Activated CD4-positive, CD25-positive, alpha-beta regulatory T cell treated with anti-CD3 and anti-CD28 coated beads, Interleukin-2, amount 50 U/mL, for 24 hours (primary cell): ENCODE results near the gene YKT6.
"Not testable (repeated sequence)": the region's sequence is repeated elsewhere in the genome, so short reads cannot be mapped to it uniquely, and the experiment has no call there.

ENCODE experiments used
- ATAC-seq, 2 donors: fragments of 150-1000 bp; cut with Tn5 transposase; one replicate each; pipeline ENCODE4 v1.10.0; 2021; ENCODE audit warnings: mild to moderate bottlenecking in 1 of 2, moderate library complexity in 1 of 2

YKT6 gene

DNA sequence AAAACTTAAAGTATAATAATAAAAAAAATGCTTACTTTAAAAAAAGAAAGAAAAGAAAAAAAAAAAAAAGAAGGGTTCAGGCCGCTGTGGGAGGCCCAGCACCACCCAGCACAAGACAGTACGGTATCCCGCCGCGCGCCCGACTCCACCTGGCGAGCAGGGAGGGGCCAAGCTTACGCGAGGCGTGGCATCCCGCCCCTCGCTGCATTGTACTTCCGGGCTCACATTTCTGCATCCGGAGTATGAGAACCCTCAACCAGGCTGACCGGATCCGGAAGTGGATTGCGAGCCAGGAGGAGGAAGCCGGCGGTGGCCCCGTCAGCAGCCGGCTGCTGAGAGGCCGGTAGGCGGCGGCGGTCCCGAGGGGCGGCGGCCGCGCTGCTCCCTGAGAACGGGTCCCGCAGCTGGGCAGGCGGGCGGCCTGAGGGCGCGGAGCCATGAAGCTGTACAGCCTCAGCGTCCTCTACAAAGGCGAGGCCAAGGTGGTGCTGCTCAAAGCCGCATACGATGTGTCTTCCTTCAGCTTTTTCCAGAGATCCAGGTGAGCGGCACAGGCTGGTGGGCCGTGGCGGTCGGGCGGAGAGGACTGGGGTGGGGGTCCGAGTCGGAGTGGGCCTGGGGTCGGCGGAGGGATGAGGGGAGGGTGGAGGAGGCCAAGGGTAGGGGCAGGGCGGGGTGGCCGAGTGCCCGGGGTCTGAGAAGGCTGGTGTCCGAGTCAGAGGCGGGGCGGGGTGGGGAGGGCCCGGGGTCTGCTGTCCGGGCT lies at the start of gene YKT6:
TSS of gene YKT6 (plus strand) at position 280 of the 763 bp plus-strand sequence. CDS start at position 438, 158 bp downstream.
- ATAC-seq, result peak; percentile 100

DNA sequence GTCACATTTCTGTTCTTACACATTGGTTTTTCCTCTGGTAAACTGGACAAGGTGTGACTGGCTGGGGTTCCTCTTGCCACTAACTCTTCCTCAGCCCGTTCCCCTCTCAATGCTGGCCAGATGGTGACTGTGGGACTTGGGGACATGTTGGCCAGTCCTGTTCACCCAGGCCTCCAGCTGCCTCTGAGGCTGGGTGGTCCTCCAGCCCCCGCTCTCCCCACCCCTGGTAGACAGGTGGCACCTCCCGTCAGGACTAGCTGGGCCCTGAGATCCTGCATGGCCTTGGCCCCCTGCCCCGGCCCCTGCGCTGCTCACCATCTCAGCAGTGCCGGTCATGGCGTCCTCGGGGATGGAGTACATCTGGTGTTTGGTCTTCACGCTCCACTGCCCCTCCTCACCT lies 48.8 kb upstream of the YKT6 start:
- ATAC-seq, result no peak

DNA sequence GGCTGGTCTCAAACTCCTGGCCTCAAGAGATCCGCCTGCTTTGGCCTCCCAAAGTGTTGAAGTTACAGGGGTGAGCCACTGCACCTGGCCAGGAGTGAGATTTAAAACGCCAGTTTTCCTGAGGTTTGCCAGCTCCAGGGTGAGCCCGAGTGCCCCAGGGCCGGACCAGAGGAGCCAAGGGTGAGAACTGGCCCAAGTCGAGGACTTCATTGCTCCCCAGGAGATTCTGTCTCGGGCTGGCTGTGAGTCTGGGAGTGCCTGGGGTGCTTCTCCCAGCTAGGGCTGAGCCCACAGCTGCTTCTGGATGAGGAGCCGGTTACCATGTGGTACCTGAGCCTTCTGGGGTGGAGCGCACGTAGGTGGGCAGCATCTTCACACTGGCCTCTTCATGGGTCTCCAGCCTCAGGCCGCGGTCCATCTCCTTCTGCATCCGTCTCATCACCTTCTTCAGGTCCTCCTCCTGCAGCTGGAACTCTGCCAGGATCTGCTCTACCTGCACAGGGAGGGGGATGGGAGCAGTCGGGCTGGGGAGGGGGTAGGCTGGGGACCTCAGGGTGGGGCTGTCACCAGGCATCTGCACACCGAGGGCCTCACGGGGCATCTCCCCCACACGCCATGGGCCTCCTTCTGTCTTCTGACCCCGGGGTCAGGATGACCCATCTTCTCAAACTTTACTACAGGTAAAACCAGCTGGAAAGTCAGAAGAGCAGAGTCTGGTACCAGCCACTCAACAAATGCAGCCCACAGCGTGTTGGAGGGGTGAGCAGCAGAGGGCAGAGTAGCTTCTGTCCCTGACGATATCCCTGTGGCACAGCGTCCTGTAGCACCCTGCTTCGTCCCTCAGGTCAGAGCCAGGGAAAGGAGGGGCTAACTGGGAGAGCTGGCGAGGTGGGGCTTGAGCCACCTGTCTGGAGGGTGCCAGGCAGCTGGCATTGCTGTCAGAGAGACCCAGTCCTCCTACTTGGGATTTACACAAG lies 47.5 kb upstream of the YKT6 start:
- ATAC-seq, result no peak

DNA sequence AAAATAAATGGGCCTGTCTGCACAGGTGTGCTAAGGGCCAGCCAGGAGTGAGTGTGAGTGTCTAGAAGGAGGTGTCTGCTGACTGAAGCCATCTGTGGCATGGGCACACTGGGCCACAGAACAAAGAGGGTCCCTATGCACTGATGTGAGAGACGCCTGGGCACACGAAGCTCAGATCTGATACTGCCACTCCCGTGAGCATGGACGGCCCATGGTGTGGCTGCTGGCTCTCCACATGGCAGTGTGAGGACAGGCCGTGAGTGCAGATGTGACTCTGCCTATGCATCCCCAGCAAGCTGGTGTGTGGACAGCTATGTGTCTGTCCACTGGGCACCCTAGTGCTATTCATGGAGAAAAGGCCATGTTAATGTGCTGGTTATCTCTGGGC lies 46.8 kb upstream of the YKT6 start:
- no peak for ATAC-seq

DNA sequence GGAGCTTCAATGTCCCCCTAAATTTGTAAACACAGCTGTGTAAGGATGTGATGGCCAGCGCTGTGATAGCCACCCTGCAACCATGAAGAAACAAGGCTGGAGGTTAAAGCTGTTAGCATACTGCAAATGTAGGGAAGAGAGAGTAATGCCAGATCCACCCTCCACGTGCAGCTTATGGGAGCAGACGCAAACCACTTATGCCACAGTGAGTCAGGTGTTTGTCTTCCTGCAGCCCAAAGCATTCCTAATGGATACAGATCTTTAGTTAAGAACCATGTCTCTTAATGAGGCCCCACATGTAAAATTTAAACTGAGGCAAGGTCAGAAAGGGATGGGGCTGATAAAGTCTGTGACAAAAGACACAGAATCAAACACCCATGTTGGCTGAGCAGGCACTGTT lies 46.1 kb upstream of the YKT6 start:
- no peak for ATAC-seq

DNA sequence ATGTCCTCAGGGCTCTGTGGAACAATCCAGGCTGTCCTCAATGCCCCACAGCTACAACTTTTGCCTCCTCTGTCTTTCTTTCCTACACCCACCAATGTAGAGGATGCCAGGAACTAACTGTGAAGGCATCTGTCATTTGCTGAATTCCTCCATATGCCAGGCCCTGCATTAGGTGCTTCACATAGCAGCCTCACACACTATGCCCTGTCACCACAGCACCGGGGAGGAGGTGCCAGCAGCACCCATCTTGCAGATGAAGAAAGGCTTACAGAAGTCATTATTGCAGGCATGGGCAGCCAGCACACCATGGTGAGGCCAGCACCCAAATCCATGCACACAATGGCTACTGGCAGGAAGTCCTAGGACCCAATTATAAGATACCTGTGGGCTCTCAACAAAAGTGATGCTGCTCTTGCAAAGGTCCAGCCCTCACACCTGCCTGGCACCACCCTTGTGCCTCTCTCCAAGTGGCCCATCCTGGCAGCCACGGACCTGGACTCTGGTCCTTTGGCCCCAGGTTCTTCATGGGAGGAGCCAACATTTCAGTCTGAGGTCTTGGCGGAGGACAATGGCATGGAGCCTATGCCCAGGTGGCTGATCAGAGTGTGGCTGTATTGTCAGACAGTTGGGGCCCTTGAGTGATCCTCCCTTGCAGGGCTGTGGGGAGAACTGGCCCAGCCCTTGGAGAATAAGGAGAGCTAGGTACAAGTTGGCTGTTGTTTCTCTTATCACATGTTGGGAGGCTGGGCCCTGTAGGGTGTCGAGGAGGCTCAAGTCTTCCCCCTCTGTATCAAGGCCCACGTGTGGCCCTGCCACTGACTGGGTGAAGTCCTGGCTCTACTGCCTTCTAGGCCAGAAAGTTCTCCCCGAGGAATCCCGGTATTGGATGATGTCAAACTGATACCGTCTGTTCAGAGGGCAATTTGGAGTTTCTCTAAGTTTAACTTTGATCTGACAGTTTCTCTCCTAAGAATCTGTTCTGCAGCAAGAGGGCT lies 45.3 kb upstream of the YKT6 start:
- ATAC-seq, result no peak

DNA sequence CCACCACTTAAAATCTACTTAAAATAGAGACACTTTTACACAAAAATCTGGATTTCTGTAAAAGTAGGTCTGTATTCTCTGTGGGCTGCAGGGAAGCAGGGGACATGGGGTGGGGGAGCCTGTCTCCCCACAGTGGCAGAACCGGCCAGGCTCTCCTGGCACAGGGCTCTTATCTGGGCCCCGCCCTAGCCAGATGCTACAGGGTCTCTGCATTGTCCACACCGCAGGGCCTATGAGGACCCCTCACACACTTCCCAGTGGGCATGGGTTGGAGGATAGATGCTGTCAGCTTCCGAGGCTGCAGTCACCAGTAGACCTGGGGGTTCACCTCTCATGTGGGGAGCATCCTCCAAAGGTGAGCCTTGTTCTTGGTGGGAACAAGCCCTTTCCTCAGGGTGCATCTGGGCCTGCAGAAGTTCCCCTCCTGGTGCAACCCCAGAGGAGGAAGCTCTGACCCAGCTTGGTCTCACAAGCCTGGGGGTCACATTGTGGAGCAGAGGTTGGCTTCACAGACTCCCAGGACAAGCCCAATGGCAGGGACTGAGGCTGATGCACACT lies 44.2 kb upstream of the YKT6 start:
- no peak for ATAC-seq

DNA sequence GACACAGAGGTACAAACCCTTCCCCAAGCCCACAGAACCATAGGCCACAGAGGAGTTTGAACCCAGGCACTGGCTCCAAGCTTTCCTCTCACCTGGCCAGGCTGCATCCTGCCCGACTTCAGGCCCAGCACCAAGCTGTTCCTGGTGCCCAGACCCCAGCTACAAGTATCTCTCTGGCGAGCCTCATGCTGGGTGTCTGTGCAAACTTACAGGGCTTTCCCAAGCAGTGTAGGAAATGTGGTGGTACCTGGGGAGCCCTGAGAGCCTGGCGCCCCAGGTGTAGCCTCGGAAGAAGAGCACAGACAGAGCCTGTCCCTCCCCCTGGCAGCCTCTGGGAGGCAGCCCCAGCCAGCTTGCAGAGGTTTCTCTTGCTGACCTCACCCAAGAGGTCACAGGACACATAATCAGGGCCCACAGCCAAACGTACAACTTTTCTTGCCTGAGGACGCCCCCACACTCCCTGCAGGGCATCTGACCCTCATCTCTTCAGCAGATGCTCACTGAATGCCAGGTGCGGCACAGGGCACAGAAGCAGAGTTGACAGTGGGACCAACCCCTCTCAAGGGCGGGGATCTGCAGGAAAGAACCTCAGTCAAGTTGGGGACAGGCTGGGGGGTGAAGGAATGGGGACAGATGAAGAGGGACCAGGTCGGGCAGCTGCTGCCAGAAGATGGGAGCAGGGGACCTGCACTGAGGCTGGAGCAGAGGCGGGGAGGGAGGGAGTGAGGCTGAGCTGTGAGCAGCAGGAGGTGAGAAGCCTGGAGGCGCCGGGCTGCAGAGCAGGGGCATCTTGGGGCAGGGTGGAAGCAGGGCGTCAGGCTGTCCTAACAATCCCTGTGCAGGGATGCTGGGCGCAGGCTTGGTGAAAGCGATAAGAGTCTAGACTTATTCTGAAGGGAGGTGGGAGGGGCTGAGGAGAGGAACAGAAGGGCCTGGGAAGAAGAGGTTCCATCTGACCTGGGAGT lies 43.4 kb upstream of the YKT6 start:
- ATAC-seq, result no peak

DNA sequence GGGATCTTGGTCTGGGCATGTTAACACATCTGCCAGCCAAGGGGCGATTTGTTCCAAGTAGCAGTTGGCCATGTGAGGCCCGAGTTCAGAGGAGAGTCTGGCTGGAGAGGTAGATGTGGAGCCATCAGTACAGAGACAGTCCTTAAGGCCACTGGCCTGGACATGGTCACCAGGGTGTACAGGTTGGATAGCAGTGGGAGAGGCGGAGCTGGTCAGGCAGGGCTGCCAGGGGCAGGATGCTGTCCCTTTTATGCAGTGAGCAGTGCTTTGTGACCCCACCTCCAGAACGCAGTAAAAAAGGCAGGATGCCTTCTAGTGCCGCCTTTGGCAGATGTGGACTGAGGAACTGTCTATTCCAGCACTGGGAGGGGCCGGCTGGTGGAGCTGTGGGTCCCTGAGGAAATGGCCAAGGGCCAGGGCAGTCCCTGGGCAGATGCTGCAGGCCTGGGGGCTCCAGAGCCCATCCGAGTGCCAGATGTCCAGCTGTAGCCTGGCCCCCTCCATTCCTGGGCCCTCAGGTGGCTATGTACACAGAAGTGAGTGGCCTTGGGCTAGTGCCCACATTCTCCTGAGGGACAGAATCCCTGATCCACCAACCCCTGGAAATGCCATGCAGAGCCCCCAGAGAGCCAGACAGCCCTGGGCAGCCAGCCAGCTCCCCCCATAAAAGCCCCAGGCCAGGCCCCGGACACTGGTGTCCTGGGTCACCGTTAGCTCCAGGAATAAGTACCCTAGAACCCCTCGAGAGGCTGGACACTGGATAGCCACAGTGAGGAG lies 42.5 kb upstream of the YKT6 start:
- ATAC-seq, result no peak

DNA sequence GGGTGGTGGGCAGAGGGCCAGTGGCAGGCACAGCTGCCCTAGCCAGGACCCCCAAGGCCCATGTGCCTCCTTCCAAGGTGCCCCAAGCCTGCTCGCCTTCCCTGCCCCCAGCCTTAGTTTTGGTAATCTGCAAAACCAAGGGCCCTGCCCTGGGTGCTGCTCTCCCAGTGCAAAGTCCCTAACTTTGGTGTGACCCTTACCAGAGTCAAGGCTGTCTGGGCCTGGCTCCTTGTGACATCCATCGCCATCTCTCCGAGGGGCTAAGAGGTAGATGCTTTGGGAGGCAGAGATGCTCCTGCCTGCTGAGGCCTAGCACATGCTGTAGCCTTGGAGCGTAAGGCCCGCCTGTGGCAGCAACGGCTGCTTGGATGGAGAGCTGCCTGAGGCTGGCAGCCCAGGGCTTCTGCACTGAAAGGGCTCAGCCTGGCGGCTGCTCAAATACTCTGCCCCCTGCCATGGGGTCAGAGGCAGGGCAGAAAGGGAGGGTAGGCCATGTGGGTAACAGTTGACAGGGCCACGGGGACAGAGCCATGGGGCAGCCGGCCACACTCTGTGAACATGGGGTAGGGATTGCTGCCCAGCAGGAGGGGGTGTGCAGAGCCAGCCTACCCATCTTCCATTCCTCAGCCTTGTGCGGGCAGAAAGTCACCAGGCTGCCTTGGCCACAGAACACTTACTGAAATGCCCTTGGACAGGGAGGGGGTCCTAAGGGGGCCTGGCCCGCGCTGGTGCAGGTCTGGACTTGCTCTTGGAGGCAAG lies 41.7 kb upstream of the YKT6 start:
- ATAC-seq, result no peak

DNA sequence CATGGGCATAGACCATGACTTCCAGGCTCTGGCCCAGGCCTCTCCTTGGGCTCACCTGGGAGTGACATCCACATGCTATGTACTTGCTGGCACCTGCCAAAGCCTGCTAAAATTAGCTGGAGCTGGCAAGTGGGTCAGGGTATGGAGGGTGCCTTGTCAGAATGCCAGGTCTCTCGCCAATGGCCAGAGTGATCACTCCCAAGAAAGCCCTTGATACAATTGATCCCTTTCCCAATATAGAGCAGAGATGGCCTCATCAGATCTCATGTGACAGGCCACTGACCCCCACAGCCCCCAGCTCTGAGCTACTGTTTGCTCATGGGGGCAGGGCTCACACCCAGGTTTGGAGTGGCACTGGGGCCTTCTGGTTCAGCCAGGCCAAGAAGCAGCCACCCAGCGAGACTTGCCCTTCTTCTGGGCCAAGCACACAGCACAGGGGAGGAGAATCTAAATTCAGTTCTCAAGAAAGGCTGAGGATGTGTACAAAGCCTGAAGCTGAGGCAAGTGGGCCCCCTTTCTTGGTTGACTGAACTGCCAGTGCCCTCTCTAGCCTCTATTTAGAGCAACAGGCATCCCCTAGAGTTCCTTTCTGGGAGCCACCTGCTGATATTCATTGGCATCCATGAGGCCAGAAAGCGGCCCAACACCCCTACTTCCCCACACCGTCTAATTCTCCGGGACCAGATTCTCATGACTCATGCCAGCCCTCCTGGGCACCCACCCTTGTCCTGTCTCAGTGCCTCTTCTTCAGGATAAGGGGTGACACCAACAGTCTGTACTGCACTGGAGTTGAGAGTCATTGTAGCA lies 40.8 kb upstream of the YKT6 start:
- no peak for ATAC-seq

DNA sequence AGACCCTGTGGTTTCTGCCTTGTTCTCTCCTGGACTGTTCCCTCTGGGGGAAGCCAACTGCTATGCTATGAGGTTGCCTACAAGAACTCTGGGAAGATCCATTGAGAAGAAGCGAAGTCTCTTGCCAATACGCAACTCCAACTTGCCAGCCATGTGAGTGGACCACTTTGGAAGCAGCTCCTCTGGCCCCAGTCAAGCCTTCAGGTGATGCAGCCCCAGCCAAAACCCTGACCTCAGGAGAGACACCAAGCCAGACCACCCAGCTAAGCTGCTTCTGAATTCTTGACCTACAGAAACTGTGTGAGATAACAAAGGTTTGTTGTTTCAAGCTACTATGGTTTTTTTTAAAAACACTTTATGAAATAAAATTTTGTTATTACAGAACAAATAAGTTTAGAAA lies 39.4 kb upstream of the YKT6 start:
- no peak for ATAC-seq

DNA sequence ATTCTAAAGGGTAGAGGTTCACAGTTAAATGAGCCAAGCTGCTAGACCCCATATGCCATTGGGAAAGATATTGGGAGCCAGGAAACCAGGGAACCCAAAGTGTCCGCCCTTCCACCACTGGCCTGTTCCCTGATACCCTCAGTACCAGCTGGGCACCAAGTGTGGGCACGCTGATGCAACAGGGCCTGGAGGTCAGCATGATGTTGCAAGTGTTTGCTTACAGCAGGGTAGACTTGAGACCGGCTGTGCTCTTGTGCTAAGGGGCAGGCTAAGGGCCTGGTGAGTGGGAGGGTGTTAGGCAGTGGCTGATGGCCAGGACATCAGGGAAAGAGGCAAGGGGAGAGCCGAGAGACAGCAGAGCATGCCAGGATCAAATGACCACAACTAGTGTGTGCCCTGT lies 38.6 kb upstream of the YKT6 start:
- no peak for ATAC-seq

DNA sequence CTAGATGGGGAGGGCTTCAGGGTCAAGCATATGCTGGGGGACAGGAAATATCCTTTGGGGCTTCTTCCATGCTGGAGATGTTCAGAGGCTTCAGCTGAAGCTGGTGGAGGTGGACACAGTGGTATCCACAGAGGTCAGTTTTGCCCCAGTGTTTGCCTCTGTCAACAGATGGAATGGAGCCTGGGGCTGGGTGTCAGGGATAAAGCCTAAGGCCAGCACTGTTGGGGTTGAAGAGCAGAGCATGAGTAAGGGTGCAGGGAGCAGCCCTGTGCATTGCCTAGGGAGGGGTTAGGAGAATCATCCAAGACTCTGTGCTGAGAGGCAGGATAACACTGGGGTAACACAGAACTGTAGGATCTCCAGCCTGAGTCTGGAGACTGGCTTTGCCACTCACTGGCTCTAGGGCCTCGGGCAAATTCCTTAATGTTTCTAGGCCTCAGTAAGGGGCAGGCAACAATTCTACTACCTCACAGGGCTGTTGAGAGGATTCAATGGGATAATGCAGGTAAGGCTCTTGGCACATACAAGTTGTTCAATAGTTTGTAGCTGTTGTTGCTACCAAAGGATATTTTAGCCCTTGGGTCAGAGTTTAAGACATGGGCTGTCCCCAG lies 37.9 kb upstream of the YKT6 start:
- ATAC-seq, result no peak

DNA sequence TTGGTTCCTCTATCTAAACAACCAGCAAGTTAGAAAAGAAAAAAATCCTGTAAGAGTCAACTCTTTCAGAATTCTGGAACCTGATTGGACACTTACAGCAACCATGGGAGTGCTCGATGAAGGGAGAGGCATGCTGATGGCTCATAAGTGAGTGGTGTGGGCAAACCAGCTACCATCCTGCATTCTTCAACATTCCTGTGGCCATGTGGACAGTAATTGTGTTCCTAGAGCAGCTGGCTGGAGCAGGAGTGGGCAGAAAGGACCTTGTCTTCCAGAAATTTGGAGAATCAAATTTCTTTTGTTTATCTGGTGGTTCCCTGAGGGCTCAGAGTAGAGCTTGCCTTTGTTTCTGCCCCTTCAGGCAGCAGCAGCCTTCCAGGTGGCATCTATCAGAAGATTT lies 37.2 kb upstream of the YKT6 start:
- no peak for ATAC-seq

DNA sequence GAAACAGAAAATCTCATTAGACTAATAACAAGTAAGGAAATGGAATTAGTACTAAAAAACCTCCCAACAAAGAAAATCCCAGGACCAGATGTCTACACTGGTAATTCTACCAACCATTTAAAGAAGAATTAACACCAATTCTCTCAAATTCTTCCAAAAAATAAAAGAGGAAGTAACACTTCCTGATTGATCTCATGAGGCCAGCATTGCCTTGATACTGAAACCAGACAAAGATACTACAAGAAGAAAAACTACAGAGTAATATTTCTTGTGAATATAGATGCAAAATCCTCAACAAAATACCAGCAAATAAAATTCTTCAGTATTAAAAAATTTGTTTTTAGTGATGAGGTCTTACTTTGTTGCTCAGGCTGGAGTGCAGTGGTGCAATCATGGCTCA lies 32.9 kb upstream of the YKT6 start:
- no peak for ATAC-seq

DNA sequence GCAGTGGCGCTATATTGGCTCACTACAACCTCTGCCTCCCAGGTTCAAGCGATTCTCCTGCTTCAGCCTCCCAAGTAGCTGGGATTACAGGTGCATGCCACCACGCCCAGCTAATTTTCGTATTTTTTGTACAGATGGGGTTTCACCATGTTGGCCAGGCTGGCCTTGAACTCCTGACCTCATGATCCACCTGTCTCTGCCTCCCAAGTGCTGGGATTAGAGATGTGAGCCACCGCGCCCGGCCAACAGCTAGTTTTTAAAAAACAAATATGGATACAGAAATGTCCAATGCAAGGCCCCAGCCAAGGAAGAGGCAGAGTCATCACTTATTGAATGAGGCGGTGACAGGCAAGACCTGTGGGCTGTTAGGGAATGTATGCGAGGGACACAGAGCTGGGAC lies 28.9 kb upstream of the YKT6 start:
- ATAC-seq, result not testable (repeated sequence)

DNA sequence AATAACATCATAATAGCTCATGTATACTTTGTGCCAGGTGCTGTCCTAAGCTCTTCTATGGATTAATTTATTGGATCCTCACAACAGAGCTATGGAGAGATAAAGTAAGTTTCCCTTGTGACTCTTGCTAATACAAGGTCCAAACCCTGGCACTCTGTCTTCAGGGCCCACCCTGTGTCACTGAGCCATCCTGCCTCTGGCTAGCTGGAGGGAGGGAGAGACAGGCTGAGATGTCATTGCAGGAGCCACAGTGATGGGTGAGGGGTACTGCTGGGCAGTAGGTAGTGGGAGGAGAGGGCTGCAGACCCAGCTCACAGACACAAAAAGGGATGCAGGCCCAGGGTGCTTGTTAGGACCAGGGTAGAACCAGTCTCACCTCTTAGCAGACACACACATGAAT lies 28.4 kb upstream of the YKT6 start:
- ATAC-seq, result no peak
